ENCODE results near the gene DOLPP1.
"Not testable (repeated sequence)": the region's sequence is repeated elsewhere in the genome, so short reads cannot be mapped to it uniquely, and the experiment has no call there.

Gene DOLPP1

GRCh38 chr9:129113645-129114304 is 32.9 kb downstream of the DOLPP1 start:
- no peak for DNase-seq

- no peak for DNase-seq
These were observed 37.9 kb downstream of the DOLPP1 start for GRCh38 chr9:129118799-129119198.

GRCh38 chr9:129121483-129121882 is 40.6 kb downstream of the DOLPP1 start:
- DNase-seq: no peak

DNA sequence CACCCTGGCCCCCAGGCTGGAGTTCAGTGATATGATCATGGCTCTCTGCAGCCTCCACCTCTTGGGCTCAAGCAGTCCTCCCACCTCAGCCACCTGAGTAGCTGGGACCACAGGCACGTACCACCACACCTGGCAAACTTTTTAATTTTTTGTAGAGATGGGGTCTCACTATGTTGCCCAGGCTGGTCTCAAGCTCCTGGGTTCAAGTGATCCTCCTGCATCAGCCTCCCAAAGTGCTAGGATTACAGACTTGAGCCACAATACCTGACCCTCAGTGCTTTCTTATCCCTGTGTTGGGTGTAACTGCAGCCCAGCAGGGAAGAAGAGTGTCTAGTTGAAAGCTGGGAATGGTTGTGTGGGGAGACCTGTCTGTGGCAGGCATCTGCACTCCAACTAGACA is 41.2 kb downstream of the DOLPP1 start:
- DNase-seq: no peak

GRCh38 chr9:129122976-129123375 is 42.1 kb downstream of the DOLPP1 start:
- DNase-seq: not testable (repeated sequence)

DNA sequence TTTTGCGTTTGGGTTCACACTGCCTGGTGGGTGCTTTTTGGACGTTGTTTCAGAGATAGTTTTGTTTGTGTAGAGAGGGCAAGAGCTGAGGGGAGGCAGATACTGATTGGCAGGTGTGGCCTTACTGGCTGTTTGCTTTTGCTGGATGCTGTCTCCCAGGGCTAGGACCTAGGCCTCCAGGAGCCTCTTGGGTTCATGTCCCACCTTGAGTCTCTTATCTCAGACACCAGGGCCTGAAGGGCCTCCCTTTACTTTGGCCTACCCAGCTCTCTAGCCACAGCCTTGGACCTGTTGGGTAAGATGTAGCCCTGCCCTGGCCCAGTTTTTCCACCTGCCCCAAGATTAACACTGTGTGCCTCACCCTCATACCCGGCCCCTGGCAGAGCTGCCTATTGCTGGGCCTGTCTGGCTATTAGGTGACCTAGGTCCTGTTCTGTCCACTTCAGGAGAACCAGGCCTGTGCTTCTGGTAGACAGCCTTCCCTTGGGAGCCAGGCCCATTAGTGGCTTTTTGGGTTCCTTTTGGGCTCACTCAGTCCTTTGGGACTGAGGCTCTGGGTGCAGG is 43.7 kb downstream of the DOLPP1 start:
- DNase-seq: no peak

DNA sequence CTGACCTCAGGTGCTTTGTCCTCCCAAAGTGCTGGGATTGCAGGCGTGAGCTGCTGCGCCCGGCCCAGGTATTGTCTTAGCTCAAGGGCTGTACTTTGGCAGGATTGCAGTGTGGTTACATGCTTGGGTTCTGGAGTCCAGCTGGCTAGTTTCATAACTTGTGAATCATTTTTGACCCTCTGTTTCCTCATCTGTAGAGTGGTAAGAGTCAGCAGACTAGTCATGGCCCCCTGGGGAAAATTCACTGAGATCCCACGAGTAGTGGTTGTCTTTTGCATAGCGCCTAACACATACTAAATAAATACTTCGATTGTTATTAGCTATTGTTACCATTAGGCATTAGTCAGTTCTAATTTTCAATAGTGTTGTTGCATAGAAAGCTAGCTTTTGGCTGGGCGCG is 44.6 kb downstream of the DOLPP1 start:
- no peak for DNase-seq

DNA sequence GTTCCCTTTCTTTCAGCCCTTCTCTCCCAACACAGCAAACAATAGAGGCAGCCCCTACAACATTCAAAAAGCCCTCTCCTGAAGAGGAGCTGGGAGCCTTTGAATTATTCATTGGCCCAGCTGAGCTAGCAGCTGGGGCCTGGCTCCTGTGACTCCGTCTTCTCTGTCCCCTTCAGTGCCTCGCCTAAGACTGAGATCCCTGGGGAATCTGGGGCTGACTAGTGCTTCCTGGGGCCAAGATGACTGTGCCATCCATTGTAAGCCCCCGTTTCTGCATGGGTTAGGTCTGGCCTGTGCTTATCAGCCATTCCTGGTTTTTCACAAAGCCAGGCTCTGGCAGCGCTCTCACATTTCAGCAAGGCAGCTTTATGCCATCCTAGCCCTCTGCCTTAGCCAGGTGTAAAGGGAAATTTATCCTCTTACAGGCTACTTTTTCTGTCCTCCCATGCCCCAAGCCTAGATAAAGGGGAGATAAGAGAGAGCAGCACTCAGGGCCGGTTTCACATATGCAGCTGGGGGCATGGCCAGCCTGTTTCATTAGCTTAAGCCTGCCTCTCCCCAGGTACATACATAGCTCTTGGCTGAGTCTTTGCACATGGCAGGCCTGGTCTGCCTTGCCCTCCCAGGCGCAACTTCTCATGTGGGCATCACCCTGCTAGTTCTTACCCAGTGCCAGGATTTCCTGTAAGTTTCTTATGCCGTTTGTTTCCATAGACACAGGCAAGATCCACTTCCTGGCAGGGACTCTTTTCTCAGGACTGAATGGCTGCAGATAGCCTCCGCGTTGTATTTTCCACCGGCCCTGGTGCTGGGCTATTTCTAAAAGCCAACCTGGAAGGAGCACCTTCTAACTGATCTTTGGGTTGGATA is 46.1 kb downstream of the DOLPP1 start:
- DNase-seq: no peak

DNA sequence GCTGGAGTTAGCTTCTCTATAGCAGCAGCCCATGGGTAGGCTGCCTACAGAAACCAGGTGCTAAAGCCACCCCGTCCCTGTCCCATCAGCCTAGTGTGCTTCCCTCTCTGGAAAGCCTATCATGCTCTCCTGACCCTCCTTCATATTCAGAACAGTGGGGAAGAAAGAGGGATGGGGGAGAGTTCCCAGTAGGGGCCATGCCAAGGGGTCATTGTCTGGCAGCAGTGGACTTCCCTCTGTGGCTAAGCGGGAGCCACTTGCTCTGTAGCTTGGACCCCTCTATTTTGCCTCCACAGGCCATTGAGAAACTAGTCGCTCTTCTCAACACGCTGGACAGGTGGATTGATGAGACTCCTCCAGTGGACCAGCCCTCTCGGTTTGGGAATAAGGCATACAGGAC is 47.8 kb downstream of the DOLPP1 start:
- no peak for DNase-seq

DNA sequence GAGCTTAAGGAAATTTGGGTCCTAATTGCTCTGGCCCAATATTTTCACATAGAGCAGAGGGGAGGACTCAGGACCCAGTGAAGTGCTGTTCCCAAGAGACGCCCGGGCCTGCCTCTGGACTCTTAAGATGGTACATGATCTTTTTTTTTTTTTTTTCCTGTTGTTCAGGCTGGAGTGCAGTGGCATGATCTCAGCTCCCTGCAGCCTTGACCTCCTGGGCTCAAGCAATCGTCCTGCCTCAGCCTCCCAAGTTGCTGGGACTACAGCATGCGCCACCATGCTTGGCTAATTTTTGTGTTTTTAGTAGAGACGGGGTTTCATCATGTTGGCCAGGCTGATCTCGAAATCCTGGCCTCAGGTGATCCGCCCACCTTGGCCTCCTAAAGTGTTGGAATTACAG is 49.4 kb downstream of the DOLPP1 start:
- DNase-seq: not testable (repeated sequence)

DNA sequence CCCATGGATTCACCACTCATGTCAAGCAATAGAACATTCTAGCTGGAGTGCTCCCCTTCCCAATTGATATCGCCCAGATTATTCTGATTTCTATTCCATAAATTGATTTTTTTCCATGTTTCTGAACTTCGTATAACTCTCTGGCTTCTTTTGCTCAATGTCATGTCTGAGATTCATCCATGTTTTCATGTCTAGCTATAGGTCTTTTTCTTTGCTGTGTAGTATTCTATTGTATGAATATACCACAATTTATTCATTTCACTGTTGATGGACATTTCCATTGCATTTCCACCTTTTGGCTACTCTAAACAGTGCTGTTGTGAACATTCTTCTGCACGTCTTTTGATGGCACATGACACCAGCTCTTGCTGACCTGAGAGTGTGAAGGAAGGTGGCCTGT is 49.9 kb downstream of the DOLPP1 start:
- no peak for DNase-seq

DNA sequence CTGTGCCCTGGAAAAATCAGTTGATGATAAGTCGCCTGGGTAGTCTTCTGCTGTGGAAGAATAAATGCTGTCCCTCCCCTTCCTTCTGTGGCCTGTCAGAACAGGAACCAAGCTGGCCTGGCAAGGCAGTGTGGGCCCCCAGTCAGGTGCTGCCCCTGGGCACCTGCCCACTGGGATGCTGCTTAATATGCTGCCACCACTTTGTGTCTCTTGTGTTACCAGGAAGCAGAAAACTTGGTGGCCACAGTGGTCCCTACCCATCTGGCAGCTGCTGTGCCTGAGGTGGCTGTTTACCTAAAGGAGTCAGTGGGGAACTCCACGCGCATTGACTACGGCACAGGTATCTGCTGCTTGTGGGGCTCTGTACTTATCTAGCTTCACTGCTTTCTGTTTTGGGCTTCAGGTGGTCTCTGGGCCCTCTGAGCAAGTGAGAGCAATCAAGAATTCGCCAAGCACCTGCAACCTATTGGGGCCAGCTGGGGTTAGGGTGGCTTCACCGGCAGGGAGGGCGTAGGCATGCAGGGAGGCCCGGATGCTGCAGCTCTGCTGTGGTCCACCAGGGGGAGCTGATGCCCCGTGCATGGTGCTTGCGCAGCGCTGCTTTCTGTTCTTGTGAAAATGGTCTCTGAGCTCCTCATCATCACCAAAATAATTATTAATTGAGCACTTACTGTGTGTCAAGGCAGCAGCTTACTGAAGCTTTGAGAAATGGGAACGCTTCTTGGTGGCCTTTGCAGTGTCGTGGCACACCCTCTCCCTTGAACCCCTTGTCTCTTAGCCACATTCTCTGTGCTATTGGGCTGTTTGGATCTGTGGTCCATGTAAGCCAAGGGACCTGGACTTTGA is 50.6 kb downstream of the DOLPP1 start:
- DNase-seq: peak; percentile 88

DNA sequence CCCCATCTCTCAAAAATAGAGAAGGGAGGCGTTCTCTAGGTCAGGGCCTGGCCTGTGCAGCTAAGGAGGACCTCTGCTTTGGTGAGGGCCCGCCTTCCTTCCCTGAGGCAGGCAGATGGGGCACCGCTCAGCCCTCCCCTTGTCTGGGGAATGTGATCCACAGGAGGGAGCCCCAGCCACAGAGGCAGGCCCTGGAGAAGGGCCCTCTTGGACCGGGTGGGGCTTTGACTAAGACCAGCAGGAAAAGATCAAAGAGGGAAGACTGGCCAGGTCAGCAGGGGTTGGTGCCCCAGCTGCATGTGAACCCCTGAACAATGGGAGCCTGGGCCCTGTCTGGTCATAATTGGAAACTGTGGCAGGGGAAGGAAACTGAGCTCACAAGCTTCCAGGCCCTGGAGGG is 52.2 kb downstream of the DOLPP1 start:
- DNase-seq: no peak

DNA sequence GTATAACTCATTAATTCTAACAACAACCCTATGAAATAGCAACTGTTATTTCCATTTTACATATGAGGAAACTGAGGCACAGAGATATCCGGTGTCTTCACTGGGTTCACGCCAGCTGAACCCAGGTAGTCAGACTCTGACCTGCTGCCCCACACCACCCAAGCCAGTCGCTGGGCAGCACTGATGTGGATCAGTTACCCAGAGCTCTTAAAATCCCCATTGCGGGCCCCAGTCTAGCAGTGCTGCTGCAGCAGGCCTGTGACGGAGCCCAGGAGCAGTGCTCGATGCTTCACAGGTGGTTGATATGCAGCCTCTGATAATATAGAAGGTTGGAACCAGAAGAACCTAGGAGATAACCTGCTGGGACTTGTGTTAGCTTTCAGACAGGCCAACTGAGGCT is 54.6 kb downstream of the DOLPP1 start:
- no peak for DNase-seq

DNA sequence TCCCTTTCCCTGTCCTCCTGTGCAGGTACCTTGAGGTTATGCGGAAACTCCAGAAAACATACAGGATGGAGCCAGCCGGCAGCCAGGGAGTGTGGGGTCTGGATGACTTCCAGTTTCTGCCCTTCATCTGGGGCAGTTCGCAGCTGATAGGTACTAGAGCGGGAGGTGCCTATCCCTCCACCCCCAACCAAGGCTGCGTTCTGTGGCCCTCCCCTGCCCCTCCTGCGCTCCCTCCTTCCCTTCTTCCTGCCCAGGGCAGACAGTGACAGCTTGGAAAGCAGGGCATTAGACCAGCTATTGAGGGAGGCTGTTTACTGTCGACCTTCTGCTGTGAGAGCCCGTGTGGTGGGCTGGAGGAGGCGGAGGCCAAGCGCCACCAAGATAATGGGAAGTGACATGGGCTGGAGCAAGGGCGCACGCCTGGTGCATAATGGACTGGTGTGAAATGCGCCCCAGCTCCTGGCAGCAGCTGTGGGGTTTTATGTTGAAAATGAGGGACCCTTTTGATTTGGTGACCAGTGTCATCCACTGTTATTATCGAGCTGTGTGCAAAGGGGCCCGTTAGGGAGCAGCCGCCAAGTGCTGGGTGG is 55.6 kb downstream of the DOLPP1 start:
- DNase-seq: no peak

DNA sequence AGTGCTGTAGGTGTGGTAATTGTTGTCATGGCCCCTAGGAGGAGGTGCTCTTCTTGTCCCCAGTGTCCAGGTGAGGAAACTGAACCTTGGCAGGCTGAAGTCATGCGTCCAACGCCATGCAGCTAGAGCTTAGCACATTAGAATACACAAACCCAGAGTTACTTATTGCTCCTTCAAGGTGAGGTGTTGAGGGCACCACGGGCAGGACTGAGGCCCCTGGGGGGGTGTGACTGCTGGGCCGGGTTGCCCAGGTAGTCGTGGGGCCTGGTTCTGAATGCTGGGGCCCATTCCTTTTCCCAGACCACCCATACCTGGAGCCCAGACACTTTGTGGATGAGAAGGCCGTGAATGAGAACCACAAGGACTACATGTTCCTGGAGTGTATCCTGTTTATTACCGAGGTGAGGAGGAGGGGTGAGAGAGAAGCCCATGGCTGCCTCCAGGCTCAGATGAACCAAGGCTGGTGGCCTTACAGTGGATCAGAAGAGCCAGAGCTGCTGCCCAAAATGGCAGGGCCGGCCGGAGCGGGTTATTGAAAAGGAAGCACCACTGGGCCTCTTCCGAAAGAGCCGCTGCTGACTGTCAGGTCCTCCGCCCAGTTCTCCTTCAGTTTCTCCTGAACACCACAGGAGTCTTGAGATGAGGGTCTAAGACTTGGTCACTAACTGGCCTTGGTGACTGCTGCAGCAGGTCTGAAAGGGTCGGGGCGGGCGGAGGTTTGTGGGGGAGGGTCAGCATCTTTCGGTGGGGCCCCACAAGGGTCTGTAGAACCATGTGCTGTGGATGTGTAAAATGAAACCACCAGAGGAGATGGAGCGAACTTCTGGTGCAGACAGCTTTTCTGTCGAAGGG is 56.6 kb downstream of the DOLPP1 start:
- DNase-seq: no peak

- no peak for DNase-seq
These were observed 57.2 kb downstream of the DOLPP1 start for GRCh38 chr9:129138144-129138462.

DNA sequence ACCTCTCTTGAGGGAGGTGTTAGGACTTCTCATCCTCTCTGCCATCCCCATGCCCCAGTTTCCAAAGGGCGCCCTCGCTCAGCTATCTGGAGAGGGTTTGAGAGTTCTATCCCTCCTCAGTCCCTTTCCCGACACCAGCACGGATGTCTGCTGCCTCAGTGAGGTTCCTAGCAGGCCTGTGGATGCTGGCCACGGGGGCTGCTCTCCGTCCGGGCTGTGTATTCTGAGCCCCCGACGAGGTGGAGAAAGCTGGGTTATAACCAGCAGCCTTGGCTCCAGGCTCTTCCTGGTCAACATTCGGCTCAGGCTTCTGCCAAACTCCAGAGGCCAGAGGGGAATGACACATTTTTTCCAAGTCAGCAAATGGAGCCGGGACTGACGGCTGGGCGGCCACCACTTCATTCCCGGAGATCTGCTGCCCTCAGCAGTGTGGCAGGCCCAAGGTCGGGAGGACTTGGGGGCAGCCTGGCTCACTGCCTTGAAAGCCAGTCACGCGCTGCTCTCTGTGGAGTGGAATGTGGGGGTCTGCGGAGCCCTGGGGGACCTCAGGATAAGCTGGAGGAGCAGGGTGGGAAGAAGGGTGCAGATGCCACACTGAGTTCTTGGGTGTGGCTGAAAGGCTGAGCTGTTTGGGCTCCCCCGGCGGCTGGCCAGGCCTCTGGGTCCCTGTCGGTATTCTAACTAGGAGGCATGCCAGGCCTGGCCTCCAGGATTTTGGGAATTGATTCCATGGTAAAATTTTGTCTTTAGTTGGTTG is 57.7 kb downstream of the DOLPP1 start:
- DNase-seq: no peak

DNA sequence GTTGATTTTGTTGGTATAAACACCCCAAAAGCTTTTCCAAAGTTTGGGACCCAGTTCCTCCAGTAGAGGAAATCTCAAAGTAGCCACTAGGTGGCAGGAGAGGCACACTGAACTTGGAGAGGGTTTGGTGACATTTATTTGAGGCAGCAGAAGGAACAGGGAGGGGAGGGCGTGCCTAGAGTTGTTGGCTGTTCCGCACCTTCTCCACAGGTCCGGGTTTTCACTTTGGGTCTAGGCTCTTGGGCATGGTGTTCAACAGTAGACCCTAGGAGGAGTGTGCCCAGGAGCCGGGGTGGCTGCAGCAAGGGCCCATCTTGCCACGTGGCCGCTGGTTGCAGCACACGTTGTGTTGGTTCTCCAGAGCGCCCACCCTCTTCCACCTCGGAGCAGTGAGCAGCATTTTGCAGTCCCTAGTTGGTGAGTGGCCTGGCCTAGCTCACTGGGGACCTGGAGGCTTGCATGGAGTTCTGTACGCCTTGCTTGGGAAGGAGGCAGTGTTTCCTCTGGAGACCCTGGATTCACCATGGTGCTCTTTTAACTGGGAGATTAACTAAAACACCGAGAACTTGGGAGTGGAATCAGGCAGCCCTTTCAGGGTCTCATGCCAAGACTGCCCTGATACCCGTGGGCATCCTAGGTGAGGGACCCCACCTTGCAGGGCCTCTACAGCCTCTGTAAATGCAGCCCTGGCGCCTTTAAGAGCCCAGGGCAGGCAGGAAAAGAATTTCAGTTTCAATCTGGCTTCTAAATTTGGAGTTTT is 58.5 kb downstream of the DOLPP1 start:
- DNase-seq: peak; percentile 85

DNA sequence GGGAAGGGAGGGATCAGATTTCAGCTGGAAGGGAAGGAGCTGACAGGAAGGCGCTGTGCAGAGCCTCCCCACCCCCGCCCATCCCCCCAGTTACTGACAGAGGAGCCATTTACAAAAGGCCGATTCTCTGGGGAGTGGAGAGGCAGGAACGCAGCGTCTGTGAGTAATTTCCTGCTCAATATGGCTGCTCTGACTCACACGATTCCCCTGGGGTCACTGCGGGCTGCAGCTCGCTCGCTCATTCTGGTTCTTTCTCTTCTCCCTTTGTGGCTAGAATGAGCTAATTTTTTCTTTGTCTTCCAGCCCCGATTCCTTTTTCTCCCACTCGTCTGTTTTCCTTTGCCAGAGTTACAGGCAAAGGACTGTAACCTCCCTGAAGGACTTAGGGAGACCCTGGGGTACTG is 59.1 kb downstream of the DOLPP1 start:
- DNase-seq: peak; percentile 92

Measured in CD4-positive, alpha-beta T cell treated with Interleukin-6 for 4 hours (primary cell).